Cardiac muscle cell (in vitro differentiated cells and primary cell): ENCODE measurements around the gene TSPAN5. TPM values are rescaled to one million over a fixed set of nuclear protein-coding genes. Genes with fewer than 3 reads are reported as not detected.

Experiments used
- DNase-seq, 2 donors: peaks; one replicate each; pipeline versions ENCODE4 v3.0.0 to v3.0.0-alpha.2; 2010 to 2017; ENCODE audit warnings: low read depth in 1 of 2, low spot score in 1 of 2
- H3K27ac ChIP-seq: fragments of 200-600 bp; sonication (generic); 2 replicates; pipeline ENCODE4 v1.5.1; 2016
- H3K27me3 ChIP-seq: fragments of 200-600 bp; sonication (generic); 2 replicates; pipeline ENCODE4 v1.6.0; 2016; ENCODE audit warnings: control low read depth
- H3K36me3 ChIP-seq: fragments of 200-600 bp; sonication (generic); 2 replicates; pipeline ENCODE4 v1.5.1; 2016; ENCODE audit warnings: control low read depth
- H3K4me1 ChIP-seq: fragments of 200-600 bp; sonication (generic); 2 replicates; pipeline ENCODE4 v1.8.1; 2017; ENCODE audit warnings: low read depth, mild to moderate bottlenecking, mixed run types
- H3K4me3 ChIP-seq: fragments of 200-600 bp; sonication (generic); 2 replicates; pipeline ENCODE4 v1.5.1; 2016; ENCODE audit warnings: mild to moderate bottlenecking
- H3K9me3 ChIP-seq: fragments of 200-600 bp; sonication (generic); 2 replicates; pipeline ENCODE4 v1.5.1; 2017; ENCODE audit warnings: low read depth, mild to moderate bottlenecking, control low read depth
- CTCF ChIP-seq: IDR thresholded peaks from 2 replicates; pipeline ENCODE4 v1.5.1; 2012; ENCODE audit warnings: low read depth, mild to moderate bottlenecking, low read length
- polyA plus RNA-seq: library from polyadenylated mRNA; unstranded; fragments of >200 nt; fragmentation: Nextera tagmentation; extraction: Ambion mirVana; gene quantifications from 2 replicates; pipeline ENCODE4 v1.2.1, GENCODE V29; 2016
- total RNA-seq: library from RNA; depleted of rRNA; stranded (reverse); fragments of >200 nt; gene quantifications from 2 replicates; pipeline ENCODE4 v1.2.3, GENCODE V29; 2016

TSPAN5 gene
- total and polyA plus RNA-seq, 2 experiments from 2014 or later = 26.9 to 39.8 TPM

GRCh38 chr4:98679738-98680137, 21.3 kb upstream of the TSPAN5 start:
- no peaks in the 10 kb centered on the region for H3K36me3 ChIP-seq
- H3K9me3 ChIP-seq = no peaks in the 10 kb centered on the region
- H3K27ac ChIP-seq = no peak overlapping the region
- no peaks in the 10 kb centered on the region for H3K27me3 ChIP-seq
- no peak for TF ChIP-seq CTCF
- no peak for DNase-seq
- H3K4me3 ChIP-seq = no peak overlapping the region
- H3K4me1 ChIP-seq = peaks cover 18% of the 10 kb centered on the region

- Histone ChIP-seq H3K4me1 (peaks cover 17% of the 10 kb centered on the region), H3K36me3 (no peaks in the 10 kb centered on the region), H3K27me3 (no peaks in the 10 kb centered on the region), H3K4me3 (no peak overlapping the region), H3K9me3 (no peaks in the 10 kb centered on the region), H3K27ac (no peak overlapping the region)
- no peak for DNase-seq
- TF ChIP-seq CTCF = no peak
These were observed 19.4 kb upstream of the TSPAN5 start for GRCh38 chr4:98677799-98678198.

GRCh38 chr4:98674404-98675173, 16.2 kb upstream of the TSPAN5 start:
- DNase-seq = peak in 1 of 2 donors; percentile 42
- Histone ChIP-seq H3K27ac (no peak overlapping the region), H3K36me3 (no peaks in the 10 kb centered on the region), H3K9me3 (no peaks in the 10 kb centered on the region), H3K27me3 (no peaks in the 10 kb centered on the region), H3K4me3 (no peak overlapping the region), H3K4me1 (peaks cover 9% of the 10 kb centered on the region)
- no peak for TF ChIP-seq CTCF

- no peak for TF ChIP-seq CTCF
- no peak for DNase-seq
- Histone ChIP-seq H3K27me3 (no peaks in the 10 kb centered on the region), H3K4me1 (peaks cover 9% of the 10 kb centered on the region), H3K4me3 (no peak overlapping the region), H3K36me3 (no peaks in the 10 kb centered on the region), H3K27ac (no peak overlapping the region), H3K9me3 (no peaks in the 10 kb centered on the region)
These were observed 15.6 kb upstream of the TSPAN5 start for GRCh38 chr4:98673978-98674377.

GRCh38 chr4:98673288-98673644, 14.9 kb upstream of the TSPAN5 start:
- Histone ChIP-seq H3K36me3 (no peaks in the 10 kb centered on the region), H3K27me3 (no peaks in the 10 kb centered on the region), H3K27ac (no peak overlapping the region), H3K9me3 (no peaks in the 10 kb centered on the region), H3K4me1 (peaks cover 9% of the 10 kb centered on the region), H3K4me3 (no peak overlapping the region)
- no peak for DNase-seq
- TF ChIP-seq CTCF = no peak
